GM12891 (cell line): ENCODE data around the gene GAS1.

Source experiments
- POLR2A ChIP-seq: IDR thresholded peaks from 2 replicates; pipeline ENCODE4 v1.6.1; 2011; ENCODE audit warnings: low read depth, low read length, control low read depth
- POLR2AphosphoS5 ChIP-seq: IDR thresholded peaks from 2 replicates; pipeline ENCODE4 v1.6.1; 2011; ENCODE audit warnings: low read depth, low read length, control low read depth
- POU2F2 ChIP-seq: IDR thresholded peaks from 2 replicates; pipeline ENCODE4 v1.6.1; 2011; ENCODE audit warnings: low read depth, mild to moderate bottlenecking, control low read depth, low read length, moderate library complexity
- TAF1 ChIP-seq: IDR thresholded peaks from 2 replicates; pipeline ENCODE4 v1.6.1; 2011; ENCODE audit warnings: low read depth, low read length, control low read depth

- TF ChIP-seq TAF1 = no peak
- TF ChIP-seq POLR2A = no peak
- TF ChIP-seq POLR2AphosphoS5 = no peak
- no peak for TF ChIP-seq POU2F2
These were observed 37.9 kb downstream of the GAS1 start for GRCh38 chr9:86909388-86909787.
